EH (cell line): ENCODE results near the gene OSBPL10.

ENCODE experiments used
- DNase-seq: peaks from one replicate; pipeline ENCODE4 v3.0.0-alpha.2; 2015; ENCODE audit warnings: low read depth

OSBPL10 gene

GRCh38 chr3:31959251-31959650 is 21.8 kb downstream of the OSBPL10 start:
- DNase-seq = no peak

GRCh38 chr3:31958701-31959152 is 22.3 kb downstream of the OSBPL10 start:
- no peak for DNase-seq

DNA sequence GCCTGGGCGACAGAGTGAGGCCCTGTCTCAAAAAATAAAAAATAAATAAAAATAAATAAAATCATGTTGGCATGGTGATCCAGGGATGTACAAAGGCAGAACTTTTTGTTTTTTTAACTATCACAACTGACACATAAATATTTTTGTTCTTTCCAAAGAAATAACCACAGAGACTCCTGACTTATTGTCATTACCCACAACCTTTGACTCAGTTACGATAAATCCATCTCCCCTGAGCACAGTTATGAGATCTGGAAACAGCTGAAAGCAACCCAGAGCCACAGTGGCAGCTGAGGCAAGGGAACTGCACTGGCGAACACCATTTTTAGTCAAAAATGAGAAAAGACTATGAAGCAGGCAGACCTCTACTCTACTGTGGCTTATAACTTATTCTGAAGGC is 24.0 kb downstream of the OSBPL10 start:
- no peak for DNase-seq

GRCh38 chr3:31955581-31955980 is 25.5 kb downstream of the OSBPL10 start:
- DNase-seq = no peak

- DNase-seq = no peak
These were observed 27.4 kb downstream of the OSBPL10 start for GRCh38 chr3:31953636-31954035.

DNA sequence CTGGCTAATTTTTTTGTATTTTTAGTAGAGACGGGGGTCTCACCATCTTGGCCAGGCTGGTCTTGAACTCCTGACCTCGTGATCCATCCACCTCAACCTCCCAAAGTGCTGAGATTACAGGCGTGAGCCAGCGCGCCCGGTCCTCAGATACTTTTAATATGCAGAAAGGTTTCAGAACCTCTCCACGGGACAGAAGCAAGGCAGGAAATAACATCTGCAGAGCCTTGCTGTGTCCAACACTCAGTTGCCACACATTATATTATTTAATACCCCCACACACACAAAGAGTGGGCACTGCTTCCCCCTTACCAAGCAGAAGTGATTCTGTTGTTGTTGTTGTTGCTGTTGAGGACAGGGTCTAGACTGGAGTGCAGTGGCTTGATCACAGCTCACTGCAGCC is 28.0 kb downstream of the OSBPL10 start:
- DNase-seq = no peak

GRCh38 chr3:31952205-31952604 is 28.9 kb downstream of the OSBPL10 start:
- DNase-seq = no peak

GRCh38 chr3:31948280-31948679 is 32.8 kb downstream of the OSBPL10 start:
- no peak for DNase-seq

GRCh38 chr3:31947671-31948091 is 33.4 kb downstream of the OSBPL10 start:
- no peak for DNase-seq

- no peak for DNase-seq
These were observed 33.9 kb downstream of the OSBPL10 start for GRCh38 chr3:31947162-31947561.

DNA sequence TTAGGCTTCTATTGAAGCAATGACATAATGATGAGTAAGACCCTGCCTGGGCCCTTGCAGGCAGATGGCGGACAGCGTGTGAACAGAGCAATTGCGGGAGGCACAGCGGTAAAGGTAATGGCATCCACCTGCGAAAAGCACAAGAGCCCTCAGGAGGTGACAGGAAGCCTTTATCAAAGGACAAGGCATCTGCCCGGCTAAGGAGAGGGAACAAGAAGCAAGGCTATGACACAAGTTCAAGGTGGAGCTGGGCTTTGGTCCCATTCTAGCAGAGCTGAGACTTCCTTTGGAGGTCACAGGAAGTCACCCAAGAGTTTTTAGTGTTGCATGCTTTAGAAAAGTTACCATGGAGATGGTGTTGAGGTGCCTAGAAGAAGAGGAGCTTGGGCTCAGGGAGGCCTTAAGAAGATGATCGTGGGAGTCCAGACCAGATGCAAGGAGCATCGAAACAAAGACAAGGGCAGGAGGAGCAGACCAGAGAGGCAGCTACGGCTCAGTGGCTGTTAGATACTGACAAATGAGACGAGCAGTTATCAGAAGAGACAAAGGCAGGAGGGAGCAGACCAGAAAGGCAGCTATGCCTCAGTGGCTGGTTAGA is 34.5 kb downstream of the OSBPL10 start:
- DNase-seq = no peak

- no peak for DNase-seq
These were observed 35.4 kb downstream of the OSBPL10 start for GRCh38 chr3:31945738-31946052.

DNA sequence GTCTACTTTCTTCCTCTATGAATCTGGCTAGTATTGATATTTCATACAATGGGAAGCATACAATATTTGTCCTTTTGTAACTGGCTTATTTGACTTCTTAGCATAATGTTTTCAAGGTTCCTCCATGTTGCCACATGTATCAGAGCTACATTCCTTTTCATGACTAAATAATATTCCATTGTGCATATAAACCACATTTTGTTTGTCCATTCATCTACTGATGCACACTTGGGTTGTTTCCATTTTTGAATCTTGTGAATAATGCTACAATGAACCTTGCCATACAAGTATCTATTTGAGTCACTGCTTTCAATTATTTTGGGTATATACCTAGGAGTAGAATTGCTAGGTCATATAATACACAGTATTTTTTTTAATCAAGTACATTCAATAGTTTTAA is 38.0 kb downstream of the OSBPL10 start:
- DNase-seq = no peak

GRCh38 chr3:31942446-31942845 is 38.6 kb downstream of the OSBPL10 start:
- DNase-seq = no peak

DNA sequence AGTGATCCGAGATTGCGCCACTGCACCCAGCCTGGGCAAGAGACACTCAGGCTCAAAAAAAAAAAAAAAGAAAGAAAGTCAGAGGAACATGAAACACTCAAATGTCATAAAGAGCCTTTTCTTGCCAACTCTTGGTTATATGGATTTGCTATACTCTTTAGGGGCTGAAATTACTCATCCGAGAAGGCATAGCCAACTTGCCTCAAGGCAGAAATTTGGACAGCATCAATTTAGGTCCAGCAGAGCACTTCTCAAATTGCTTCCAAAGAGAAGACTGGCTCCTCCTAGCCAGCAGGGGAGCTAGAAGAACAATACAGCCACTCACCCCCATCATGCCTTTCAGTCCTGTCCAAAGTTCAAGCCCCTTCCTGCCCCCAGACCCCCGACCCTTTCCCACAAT is 43.8 kb downstream of the OSBPL10 start:
- DNase-seq = peak; percentile 12

DNA sequence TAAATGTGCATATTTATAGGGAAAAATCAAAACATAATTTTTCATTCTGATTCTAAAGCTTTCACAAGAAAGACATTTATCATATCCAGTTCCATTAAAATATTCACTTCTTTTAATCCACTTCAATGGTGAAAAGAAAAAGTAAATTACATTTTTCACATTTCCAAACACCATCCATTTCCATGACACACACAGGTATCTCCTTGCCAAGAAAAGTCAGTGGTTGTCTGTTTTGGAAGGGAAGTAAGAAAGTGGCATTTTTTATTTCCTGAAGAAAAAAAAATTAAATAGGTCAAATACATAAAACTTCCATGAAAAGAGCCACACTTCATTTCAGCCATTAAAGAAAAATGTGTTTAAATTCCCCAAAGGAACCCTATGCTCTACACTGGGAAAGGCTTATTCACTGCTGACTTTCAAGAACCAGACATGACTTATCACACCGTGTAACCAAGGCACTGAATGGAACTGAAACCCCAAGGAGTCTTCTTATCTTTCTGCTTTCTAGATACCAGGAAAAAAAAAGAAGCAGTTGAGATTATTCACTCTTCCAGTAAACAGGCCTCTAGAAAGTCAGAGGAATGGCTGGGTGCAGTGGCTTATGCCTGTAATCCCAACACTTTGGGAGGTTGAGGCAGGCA is 44.5 kb downstream of the OSBPL10 start:
- DNase-seq = no peak

- no peak for DNase-seq
These were observed 46.2 kb downstream of the OSBPL10 start for GRCh38 chr3:31934866-31935265.

DNA sequence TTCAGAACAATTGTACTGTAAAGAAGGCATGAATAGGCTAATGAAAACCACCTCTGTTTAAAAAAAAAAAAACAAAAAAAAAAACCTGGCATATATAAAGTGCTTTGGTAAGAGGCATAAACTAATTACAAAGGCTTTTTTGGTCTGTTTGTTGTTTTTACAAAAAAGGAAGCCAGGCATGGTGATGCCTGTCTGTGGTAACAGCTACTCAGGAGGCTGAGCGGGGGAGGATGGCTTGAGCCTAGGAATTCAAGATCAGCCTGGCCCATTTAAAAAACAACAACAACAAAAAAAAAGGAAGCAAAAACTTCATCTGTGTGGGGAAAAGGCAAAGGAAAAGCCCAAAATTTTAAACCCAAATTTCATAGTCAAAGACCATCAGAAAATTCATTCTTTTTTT is 47.0 kb downstream of the OSBPL10 start:
- DNase-seq = no peak

GRCh38 chr3:31932990-31933389 is 48.1 kb downstream of the OSBPL10 start:
- no peak for DNase-seq

- DNase-seq = no peak
These were observed 51.1 kb downstream of the OSBPL10 start for GRCh38 chr3:31929826-31930502.

DNA sequence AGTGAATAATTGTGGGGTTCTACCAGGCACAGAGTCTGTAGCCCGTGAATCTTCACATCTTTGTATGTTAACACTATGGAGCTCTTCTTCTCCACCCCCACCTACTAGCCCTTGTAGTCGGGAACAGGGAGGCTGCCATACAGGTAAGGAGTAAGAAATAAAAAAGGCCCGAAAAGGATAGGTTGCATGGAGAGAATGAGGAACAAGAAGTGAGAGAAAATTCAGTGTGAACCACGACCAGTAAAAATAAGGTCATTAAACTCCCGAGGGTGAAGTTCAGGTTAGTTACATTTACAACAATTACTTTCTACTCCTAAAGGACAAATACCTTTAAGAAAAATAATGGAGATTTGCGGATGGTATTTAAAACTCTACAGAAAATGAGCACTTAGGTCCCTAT is 53.3 kb downstream of the OSBPL10 start:
- no peak for DNase-seq

GRCh38 chr3:31926543-31926942 is 54.5 kb downstream of the OSBPL10 start:
- DNase-seq = no peak

- no peak for DNase-seq
These were observed 55.8 kb downstream of the OSBPL10 start for GRCh38 chr3:31925271-31925630.
